Neural progenitor cell (in vitro differentiated cells): ENCODE measurements around the gene TRIM28. TPM values are rescaled to one million over a fixed set of nuclear protein-coding genes. Genes with fewer than 3 reads are reported as not detected.

Experiments used
- DNase-seq: peaks from one replicate; pipeline ENCODE4 v3.0.0-alpha.2; 2016; ENCODE audit warnings: low spot score
- H2AFZ ChIP-seq: fragments of 200-600 bp; sonication (generic); replicated peaks from 2 replicates; pipeline ENCODE4 v1.6.1; 2016; ENCODE audit warnings: antibody characterized with exemption
- H3F3A ChIP-seq: fragments of 200-600 bp; sonication (generic); 2 replicates; pipeline ENCODE4 v1.6.1; 2016; ENCODE audit warnings: antibody characterized with exemption, low read depth
- H3K27ac ChIP-seq: fragments of 200-600 bp; sonication (generic); 2 replicates; pipeline ENCODE4 v1.5.1; 2016; ENCODE audit warnings: mild to moderate bottlenecking
- H3K27me3 ChIP-seq: fragments of 200-600 bp; sonication (generic); 2 replicates; pipeline ENCODE4 v1.6.1; 2016; ENCODE audit warnings: mild to moderate bottlenecking, moderate library complexity
- H3K36me3 ChIP-seq: fragments of 200-600 bp; sonication (generic); 2 replicates; pipeline ENCODE4 v1.5.1; 2016
- H3K4me1 ChIP-seq: fragments of 200-600 bp; sonication (generic); 2 replicates; pipeline ENCODE4 v1.6.1; 2016; ENCODE audit warnings: mixed run types
- H3K4me2 ChIP-seq: fragments of 200-600 bp; sonication (generic); 2 replicates; pipeline ENCODE4 v1.6.1; 2016
- H3K4me3 ChIP-seq: fragments of 200-600 bp; sonication (generic); 2 replicates; pipeline ENCODE4 v1.5.1; 2016
- H3K79me2 ChIP-seq: fragments of 200-600 bp; sonication (generic); 2 replicates; pipeline ENCODE4 v1.6.1; 2016; ENCODE audit warnings: low read depth
- H3K9ac ChIP-seq: fragments of 200-600 bp; sonication (generic); 2 replicates; pipeline ENCODE4 v1.6.1; 2016
- H3K9me3 ChIP-seq: fragments of 200-600 bp; sonication (generic); 2 replicates; pipeline ENCODE4 v1.5.1; 2016; ENCODE audit warnings: low read depth
- H4K20me1 ChIP-seq: fragments of 200-600 bp; sonication (generic); 2 replicates; pipeline ENCODE4 v1.6.1; 2016; ENCODE audit warnings: low read depth
- H3K27ac Mint-ChIP-seq: 3 replicates; pipeline ENCODE4 v1.8.0; 2021; ENCODE audit warnings: mixed read lengths
- H3K27me3 Mint-ChIP-seq: 2 replicates; pipeline ENCODE4 v1.8.0; 2022; ENCODE audit warnings: low read depth, mild to moderate bottlenecking, inconsistent platforms, moderate library complexity, mixed read lengths; ENCODE audit not compliant: insufficient read depth
- H3K36me3 Mint-ChIP-seq: 3 replicates; pipeline ENCODE4 v1.8.0; 2021; ENCODE audit warnings: mixed read lengths
- H3K4me1 Mint-ChIP-seq: 3 replicates; pipeline ENCODE4 v1.8.0; 2021; ENCODE audit warnings: mixed read lengths
- H3K4me3 Mint-ChIP-seq: 3 replicates; pipeline ENCODE4 v1.8.0; 2021; ENCODE audit warnings: mild to moderate bottlenecking, moderate library complexity, mixed read lengths
- H3K9me3 Mint-ChIP-seq: 3 replicates; pipeline ENCODE4 v1.8.0; 2020; ENCODE audit warnings: mixed read lengths
- CTCF ChIP-seq: fragments of 200-600 bp; sonication (generic); IDR thresholded peaks from 2 replicates; pipeline ENCODE4 v1.5.1; 2017; ENCODE audit warnings: antibody characterized with exemption, mild to moderate bottlenecking
- EZH2 ChIP-seq: fragments of 200-600 bp; sonication (generic); IDR thresholded peaks from 2 replicates; pipeline ENCODE4 v1.6.1; 2017; ENCODE audit warnings: antibody characterized with exemption, mild to moderate bottlenecking, moderate library complexity
- EZH2phosphoT487 ChIP-seq: fragments of 200-600 bp; sonication (generic); IDR thresholded peaks from 2 replicates; pipeline ENCODE4 v1.6.1; 2017; ENCODE audit warnings: antibody characterized with exemption
- microRNA-seq: library from miRNA; unstranded; fragments of <30 nt; microRNA quantifications from one replicate; pipeline ENCODE4, GENCODE V29; 2016
- small RNA-seq: library from RNA; depleted of rRNA; stranded (forward); fragments of <200 nt; gene quantifications from one replicate; pipeline ENCODE3, GENCODE V24; 2015
- total RNA-seq: library from RNA; depleted of rRNA; stranded (reverse); fragments of >200 nt; gene quantifications from 2 replicates; pipeline ENCODE4 v1.2.3, GENCODE V29; 2015; ENCODE audit warnings: low replicate concordance

TRIM28 gene
- total RNA-seq, 1 donor from 2014 or later: 390 TPM

- H3K27me3 ChIP-seq: no peaks in the 10 kb centered on the region
- no peaks in the 10 kb centered on the region for H3K4me1 ChIP-seq
- peaks cover 9% of the 10 kb centered on the region for H3F3A ChIP-seq
- H3K79me2 ChIP-seq: peaks cover 4% of the 10 kb centered on the region
- H3K4me3 ChIP-seq: no peak overlapping the region
- Mint-ChIP-seq H3K36me3 (peaks cover 17% of the 10 kb centered on the region), H3K27me3 (peaks cover 2% of the 10 kb centered on the region), H3K9me3 (no peaks in the 10 kb centered on the region), H3K4me1 (peaks cover 12% of the 10 kb centered on the region), H3K4me3 (no peak overlapping the region), H3K27ac (peak overlapping the region; percentile 62)
- no peak overlapping the region for H3K9ac ChIP-seq
- H3K36me3 ChIP-seq: no peaks in the 10 kb centered on the region
- no peak overlapping the region for H3K4me2 ChIP-seq
- peaks cover 7% of the 10 kb centered on the region for H4K20me1 ChIP-seq
- H2AFZ ChIP-seq: no peak overlapping the region
- no peak for DNase-seq
- H3K27ac ChIP-seq: no peak overlapping the region
- H3K9me3 ChIP-seq: no peaks in the 10 kb centered on the region
- TF ChIP-seq EZH2phosphoT487: no peak
- no peak for TF ChIP-seq EZH2
Observed at GRCh38 chr19:58584498-58585441, 40.9 kb downstream of the TRIM28 start.

- H3K36me3 ChIP-seq: no peaks in the 10 kb centered on the region
- DNase-seq: no peak
- no peaks in the 10 kb centered on the region for H3K9me3 ChIP-seq
- no peak overlapping the region for H3K4me2 ChIP-seq
- no peak overlapping the region for H3K4me3 ChIP-seq
- peaks cover 4% of the 10 kb centered on the region for H3K79me2 ChIP-seq
- H3F3A ChIP-seq: peaks cover 9% of the 10 kb centered on the region
- peaks cover 12% of the 10 kb centered on the region for H3K4me1 Mint-ChIP-seq
- H3K27ac ChIP-seq: no peak overlapping the region
- no peak overlapping the region for H3K4me3 Mint-ChIP-seq
- H3K27me3 ChIP-seq: no peaks in the 10 kb centered on the region
- TF ChIP-seq EZH2phosphoT487 (no peak), EZH2 (no peak), CTCF (no peak)
- H3K27me3 Mint-ChIP-seq: peaks cover 2% of the 10 kb centered on the region
- H2AFZ ChIP-seq: no peak overlapping the region
- peaks cover 7% of the 10 kb centered on the region for H4K20me1 ChIP-seq
- H3K9me3 Mint-ChIP-seq: no peaks in the 10 kb centered on the region
- no peaks in the 10 kb centered on the region for H3K4me1 ChIP-seq
- H3K27ac Mint-ChIP-seq: peak overlapping the region; percentile 62
- H3K9ac ChIP-seq: no peak overlapping the region
- H3K36me3 Mint-ChIP-seq: peaks cover 17% of the 10 kb centered on the region
Observed at GRCh38 chr19:58585442-58586132, 41.7 kb downstream of the TRIM28 start.

DNA sequence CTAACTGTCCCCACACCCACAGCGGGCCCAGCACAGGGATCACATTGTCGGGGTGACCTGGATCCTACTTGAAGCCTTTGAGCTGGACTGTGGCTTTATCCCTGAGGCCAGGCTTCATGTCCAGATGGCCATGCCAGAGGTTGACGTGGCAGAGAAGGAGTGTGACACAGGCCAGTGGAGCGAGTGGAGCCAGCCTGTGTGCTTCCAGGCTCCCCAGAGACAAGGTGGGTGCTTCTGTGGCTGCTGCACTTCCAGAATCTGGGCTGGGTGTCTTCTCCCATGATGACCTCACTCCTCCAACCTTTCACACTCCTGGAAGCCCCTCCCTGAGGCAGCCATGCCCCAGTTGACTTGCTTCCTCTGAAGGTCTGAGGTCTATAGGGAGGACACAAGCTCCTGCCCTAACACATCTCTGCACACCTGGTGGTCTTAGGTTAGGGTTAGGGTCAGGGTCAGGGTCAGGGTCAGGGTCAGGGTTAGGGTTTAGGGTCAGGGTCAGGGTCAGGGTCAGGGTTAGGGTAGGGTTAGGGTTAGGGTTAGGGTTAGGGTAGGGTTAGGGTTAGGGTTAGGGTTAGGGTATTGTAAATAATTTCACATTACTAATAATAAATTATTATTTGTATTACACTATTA is 42.4 kb downstream of the TRIM28 start:
- Mint-ChIP-seq H3K36me3 (peaks cover 16% of the 10 kb centered on the region), H3K27ac (no peak overlapping the region), H3K4me3 (no peak overlapping the region), H3K4me1 (peaks cover 6% of the 10 kb centered on the region), H3K27me3 (peaks cover 1% of the 10 kb centered on the region), H3K9me3 (no peaks in the 10 kb centered on the region)
- no peak overlapping the region for H3K9ac ChIP-seq
- no peak overlapping the region for H3K4me3 ChIP-seq
- H3K4me2 ChIP-seq: no peak overlapping the region
- no peaks in the 10 kb centered on the region for H3K27me3 ChIP-seq
- H4K20me1 ChIP-seq: peaks cover 7% of the 10 kb centered on the region
- TF ChIP-seq EZH2 (no peak), EZH2phosphoT487 (no peak), CTCF (no peak)
- no peaks in the 10 kb centered on the region for H3K36me3 ChIP-seq
- H3K27ac ChIP-seq: no peak overlapping the region
- no peaks in the 10 kb centered on the region for H3K4me1 ChIP-seq
- no peaks in the 10 kb centered on the region for H3K9me3 ChIP-seq
- DNase-seq: no peak
- H3K79me2 ChIP-seq: peaks cover 4% of the 10 kb centered on the region
- H2AFZ ChIP-seq: no peak overlapping the region
- H3F3A ChIP-seq: peaks cover 5% of the 10 kb centered on the region

Small RNAs within 50 kb of the gene (microRNA-seq; reads per million reads assigned to microRNA genes)
- gene MIR6807: 0.91 reads per million

Small RNAs within 50 kb of the gene (small RNA-seq; reads per million reads assigned to genes)
- gene MIR6807: 0.16 reads per million
- not detected for gene RN7SL525P

Other genes starting within 250 kb of the TRIM28 start
- gene ERVK3-1, start 238.7 kb upstream of the TRIM28 start, total RNA-seq: 49.8 and 49.9 TPM in 2 replicates
- 1.5 and 2.4 TPM in 2 replicates for gene ZSCAN22, start 217.1 kb upstream of the TRIM28 start, total RNA-seq
- gene A1BG, start 190.6 kb upstream of the TRIM28 start, total RNA-seq: 7.5 and 37.1 TPM in 2 replicates
- gene ZNF497, start 181.3 kb upstream of the TRIM28 start, total RNA-seq: 3.7 and 8.0 TPM in 2 replicates
- gene ZNF837, start 163.0 kb upstream of the TRIM28 start, total RNA-seq: 1.4 and 8.5 TPM in 2 replicates
- gene RPS5, start 156.8 kb upstream of the TRIM28 start, total RNA-seq: 1,938 and 2,407 TPM in 2 replicates
- 0.62 TPM in 1 of 2 replicates, not detected in the other for gene RNF225, start 148.4 kb upstream of the TRIM28 start, total RNA-seq
- 6.9 and 9.3 TPM in 2 replicates for gene ZNF584, start 135.4 kb upstream of the TRIM28 start, total RNA-seq
- 1.0 and 1.4 TPM in 2 replicates for gene ZNF132, start 103.9 kb upstream of the TRIM28 start, total RNA-seq
- 3.2 TPM in 2 replicates for gene ZNF324B, start 92.4 kb upstream of the TRIM28 start, total RNA-seq
- 4.2 and 14.8 TPM in 2 replicates for gene ZNF324, start 77.0 kb upstream of the TRIM28 start, total RNA-seq
- gene ZNF446, start 67.7 kb upstream of the TRIM28 start, total RNA-seq: 4.4 and 13.2 TPM in 2 replicates
- gene SLC27A5, start 32.1 kb upstream of the TRIM28 start, total RNA-seq: 11.2 and 17.1 TPM in 2 replicates
- 2.2 and 12.8 TPM in 2 replicates for gene ZBTB45, start 24.3 kb upstream of the TRIM28 start, total RNA-seq
- gene CHMP2A, start 11.0 kb downstream of the TRIM28 start, total RNA-seq: 141 and 148 TPM in 2 replicates
- gene UBE2M, start 14.5 kb downstream of the TRIM28 start, total RNA-seq: 59.3 and 73.3 TPM in 2 replicates
- gene MZF1, start 29.3 kb downstream of the TRIM28 start, total RNA-seq: 8.4 and 32.3 TPM in 2 replicates